Osteoblast (primary cell): ENCODE results near the gene ASTE1. TPM values are rescaled to one million over a fixed set of nuclear protein-coding genes. Genes with fewer than 3 reads are reported as not detected.

Source experiments
- DNase-seq: peaks from one replicate; pipeline ENCODE4 v3.0.0; 2011; ENCODE audit warnings: low spot score, mixed read lengths; ENCODE audit not compliant: insufficient read length; ENCODE audit errors: missing footprints
- H2AFZ ChIP-seq: 2 replicates; pipeline ENCODE4 v1.6.0; 2011; ENCODE audit warnings: mild to moderate bottlenecking, low read length
- H3K27ac ChIP-seq: 2 replicates; pipeline ENCODE4 v1.5.1; 2011; ENCODE audit warnings: mild to moderate bottlenecking, low read depth, low read length, moderate library complexity
- H3K27me3 ChIP-seq: 2 replicates; pipeline ENCODE4 v1.6.0; 2012; ENCODE audit warnings: mild to moderate bottlenecking, control low read depth, inconsistent platforms, low read length, moderate library complexity; ENCODE audit not compliant: insufficient read depth
- H3K36me3 ChIP-seq: 2 replicates; pipeline ENCODE4 v1.5.1; 2011; ENCODE audit warnings: mild to moderate bottlenecking, low read length, control low read depth, moderate library complexity; ENCODE audit not compliant: insufficient read depth
- H3K4me1 ChIP-seq: 2 replicates; pipeline ENCODE4 v1.5.1; 2011; ENCODE audit warnings: mild to moderate bottlenecking, low read length, control low read depth, moderate library complexity; ENCODE audit not compliant: insufficient read depth
- H3K4me2 ChIP-seq: 2 replicates; pipeline ENCODE4 v1.6.0; 2011; ENCODE audit warnings: mild to moderate bottlenecking, low read length; ENCODE audit not compliant: insufficient read depth
- H3K4me3 ChIP-seq: fragments of 200-600 bp; sonication (generic); 3 replicates; pipeline ENCODE4 v1.5.1; 2012; ENCODE audit warnings: mild to moderate bottlenecking, low read length, inconsistent platforms; ENCODE audit not compliant: insufficient read depth
- H3K79me2 ChIP-seq: 2 replicates; pipeline ENCODE4 v1.6.0; 2012; ENCODE audit warnings: mild to moderate bottlenecking, low read length, control low read depth, inconsistent platforms; ENCODE audit not compliant: insufficient read depth
- H3K9me3 ChIP-seq: 2 replicates; pipeline ENCODE4 v1.5.1; 2011; ENCODE audit warnings: low read depth, low read length, control low read depth
- H4K20me1 ChIP-seq: 2 replicates; pipeline ENCODE4 v1.6.0; 2012; ENCODE audit warnings: mild to moderate bottlenecking, low read length, control low read depth; ENCODE audit not compliant: insufficient read depth
- CTCF ChIP-seq: IDR thresholded peaks from 2 replicates; pipeline ENCODE4 v1.5.1; 2011; ENCODE audit warnings: mild to moderate bottlenecking, low read depth, low read length, moderate library complexity; ENCODE audit errors: extremely low read depth
- total RNA-seq: library from RNA; depleted of rRNA; stranded (reverse); fragments of >200 nt; gene quantifications from 2 replicates; pipeline ENCODE4 v1.2.3, GENCODE V29; 2012

The ASTE1 gene
- total RNA-seq, 1 donor, result 9.8 TPM

DNA sequence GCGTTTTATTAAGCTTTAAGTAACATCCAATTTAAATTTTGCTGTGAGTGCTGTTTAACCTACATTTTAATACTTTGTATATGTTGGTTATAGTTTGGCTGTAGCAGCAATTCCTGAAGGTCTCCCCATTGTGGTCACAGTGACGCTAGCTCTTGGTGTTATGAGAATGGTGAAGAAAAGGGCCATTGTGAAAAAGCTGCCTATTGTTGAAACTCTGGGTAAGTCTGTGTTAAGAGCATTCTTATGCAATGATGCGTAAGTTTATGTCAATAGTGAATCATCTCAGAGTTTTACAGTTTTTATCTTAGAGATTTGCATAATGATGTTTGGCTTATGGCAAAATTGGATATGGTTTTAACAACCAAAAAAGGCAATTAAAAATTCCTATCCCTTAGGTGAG, 62.7 kb downstream of the ASTE1 start:
- no peak for TF ChIP-seq CTCF
- Histone ChIP-seq H3K27me3 (no peaks in the 10 kb centered on the region), H3K4me2 (peak overlapping the region; percentile 20), H3K4me3 (no peak overlapping the region), H3K27ac (peak overlapping the region; percentile 94), H3K36me3 (peaks cover 28% of the 10 kb centered on the region), H2AFZ (no peak overlapping the region), H3K79me2 (peaks cover 4% of the 10 kb centered on the region), H3K4me1 (peaks cover 37% of the 10 kb centered on the region), H3K9me3 (no peaks in the 10 kb centered on the region), H4K20me1 (no peaks in the 10 kb centered on the region)
- peak; percentile 27 for DNase-seq

Other genes starting within 250 kb of the ASTE1 start
- gene ATP2C1, start 132.7 kb downstream of the ASTE1 start, total RNA-seq, result 97.5 and 99.5 TPM in 2 replicates
- 14.5 and 20.9 TPM in 2 replicates for gene NEK11, start 52 bp upstream of the ASTE1 start, total RNA-seq